Activated effector memory CD4-positive, alpha-beta T cell treated with Interleukin-2 at 50 U/mL for 16 hours (primary cell): ENCODE results near the gene PPP2R3B.
"Not testable (repeated sequence)": the region's sequence is repeated elsewhere in the genome, so short reads cannot be mapped to it uniquely, and the experiment has no call there.

ENCODE experiments used
- DNase-seq: peaks from one replicate; pipeline ENCODE4 v3.0.0-alpha.2; 2020

The PPP2R3B gene

GRCh38 chrX:352582-353314, 34.0 kb downstream of the PPP2R3B start:
- DNase-seq = no peak

GRCh38 chrX:352181-352580, 34.5 kb downstream of the PPP2R3B start:
- no peak for DNase-seq

- no peak for DNase-seq
Measured at GRCh38 chrX:351736-352135, 35.0 kb downstream of the PPP2R3B start.

GRCh38 chrX:351324-351641, 35.4 kb downstream of the PPP2R3B start:
- DNase-seq = not testable (repeated sequence)

- DNase-seq = no peak
Measured at GRCh38 chrX:350534-351323, 36.0 kb downstream of the PPP2R3B start.

- DNase-seq = no peak
Measured at GRCh38 chrX:350148-350533, 36.6 kb downstream of the PPP2R3B start.

GRCh38 chrX:349702-350101, 37.0 kb downstream of the PPP2R3B start:
- no peak for DNase-seq

GRCh38 chrX:349196-349595, 37.5 kb downstream of the PPP2R3B start:
- DNase-seq = no peak

GRCh38 chrX:348461-349117, 38.1 kb downstream of the PPP2R3B start:
- no peak for DNase-seq

- no peak for DNase-seq
Measured at GRCh38 chrX:347351-348117, 39.2 kb downstream of the PPP2R3B start.

- DNase-seq = no peak
Measured at GRCh38 chrX:346034-346813, 40.5 kb downstream of the PPP2R3B start.

- no peak for DNase-seq
Measured at GRCh38 chrX:345020-345925, 41.4 kb downstream of the PPP2R3B start.

GRCh38 chrX:344371-344901, 42.3 kb downstream of the PPP2R3B start:
- DNase-seq = no peak

GRCh38 chrX:341541-342101, 45.1 kb downstream of the PPP2R3B start:
- DNase-seq = no peak

GRCh38 chrX:340641-341423, 45.9 kb downstream of the PPP2R3B start:
- no peak for DNase-seq

- no peak for DNase-seq
Measured at GRCh38 chrX:340121-340520, 46.6 kb downstream of the PPP2R3B start.

- no peak for DNase-seq
Measured at GRCh38 chrX:338836-339400, 47.8 kb downstream of the PPP2R3B start.

- no peak for DNase-seq
Measured at GRCh38 chrX:338281-338835, 48.3 kb downstream of the PPP2R3B start.

GRCh38 chrX:337331-337831, 49.3 kb downstream of the PPP2R3B start:
- no peak for DNase-seq
